ENCODE data around the gene RIMBP2.

The RIMBP2 gene

GRCh38 chr12:130700492-130701401 lies 15.4 kb downstream of the RIMBP2 start:
- no peaks in the 10 kb centered on the region for H3K4me1 ChIP-seq (ENCODE audit: low read length)
- no peaks in the 10 kb centered on the region for H3K36me3 ChIP-seq (replicated peaks; ENCODE audit: insufficient read depth, low read length)
- H3K9me2 ChIP-seq (replicated peaks; ENCODE audit: insufficient read depth, low read length), result no peaks in the 10 kb centered on the region
- no peak for TF ChIP-seq EZH2 (optimal IDR thresholded peaks at IDR 0.05; ENCODE audit: low read depth, low read length)
- TF ChIP-seq, protein P1, sequence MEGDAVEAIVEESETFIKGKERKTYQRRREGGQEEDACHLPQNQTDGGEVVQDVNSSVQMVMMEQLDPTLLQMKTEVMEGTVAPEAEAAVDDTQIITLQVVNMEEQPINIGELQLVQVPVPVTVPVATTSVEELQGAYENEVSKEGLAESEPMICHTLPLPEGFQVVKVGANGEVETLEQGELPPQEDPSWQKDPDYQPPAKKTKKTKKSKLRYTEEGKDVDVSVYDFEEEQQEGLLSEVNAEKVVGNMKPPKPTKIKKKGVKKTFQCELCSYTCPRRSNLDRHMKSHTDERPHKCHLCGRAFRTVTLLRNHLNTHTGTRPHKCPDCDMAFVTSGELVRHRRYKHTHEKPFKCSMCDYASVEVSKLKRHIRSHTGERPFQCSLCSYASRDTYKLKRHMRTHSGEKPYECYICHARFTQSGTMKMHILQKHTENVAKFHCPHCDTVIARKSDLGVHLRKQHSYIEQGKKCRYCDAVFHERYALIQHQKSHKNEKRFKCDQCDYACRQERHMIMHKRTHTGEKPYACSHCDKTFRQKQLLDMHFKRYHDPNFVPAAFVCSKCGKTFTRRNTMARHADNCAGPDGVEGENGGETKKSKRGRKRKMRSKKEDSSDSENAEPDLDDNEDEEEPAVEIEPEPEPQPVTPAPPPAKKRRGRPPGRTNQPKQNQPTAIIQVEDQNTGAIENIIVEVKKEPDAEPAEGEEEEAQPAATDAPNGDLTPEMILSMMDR (IDR thresholded peaks at IDR 0.05; ENCODE audit: low read length), result no peak
- TF ChIP-seq EZH2phosphoT487 (IDR thresholded peaks at IDR 0.05; ENCODE audit: low read length), result no peak
- H2AFZ ChIP-seq (ENCODE audit: low read length), result no peak overlapping the region
- H3K9ac ChIP-seq (ENCODE audit: low read length), result no peak overlapping the region
- H3F3A ChIP-seq (ENCODE audit: insufficient read depth, low read length), result no peaks in the 10 kb centered on the region
- DNase-seq, result no peak
- no peak overlapping the region for H3K4me3 ChIP-seq (ENCODE audit: low read length)
- no peaks in the 10 kb centered on the region for H3K79me2 ChIP-seq (ENCODE audit: low read length)
- H3K9me3 ChIP-seq (replicated peaks; ENCODE audit: insufficient read depth, low read length), result no peaks in the 10 kb centered on the region
- no peaks in the 10 kb centered on the region for H4K20me1 ChIP-seq (ENCODE audit: insufficient read depth, low read length)
- H3K27ac ChIP-seq (ENCODE audit: low read length), result no peak overlapping the region
- H3K27me3 ChIP-seq (replicated peaks; ENCODE audit: insufficient read depth, low read length), result no peaks in the 10 kb centered on the region
- H3K4me2 ChIP-seq (ENCODE audit: low read depth, low read length), result no peak overlapping the region

DNA sequence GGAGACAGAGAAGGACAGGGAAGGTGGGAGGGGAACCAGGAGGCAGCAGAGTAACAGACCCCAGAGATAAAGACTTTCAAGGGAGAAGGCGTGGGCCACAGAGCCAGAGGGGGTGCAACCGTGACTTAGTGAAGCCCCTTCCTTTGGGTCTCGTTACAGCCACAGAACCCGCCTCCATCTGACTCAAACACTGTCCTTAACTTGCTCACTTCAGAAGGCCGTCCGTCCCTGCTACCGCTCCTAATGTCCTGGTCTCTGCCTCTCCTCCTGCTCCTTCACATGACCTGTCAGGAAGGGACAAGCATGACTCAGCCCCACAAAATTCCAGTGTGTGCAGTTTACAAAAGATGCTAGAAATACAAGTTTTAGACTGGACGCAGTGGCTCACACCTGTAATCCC lies 18.0 kb downstream of the RIMBP2 start:
- Histone ChIP-seq H3K9me3 (replicated peaks; ENCODE audit: insufficient read depth, low read length) (no peaks in the 10 kb centered on the region), H3K27me3 (replicated peaks; ENCODE audit: insufficient read depth, low read length) (no peaks in the 10 kb centered on the region)

DNA sequence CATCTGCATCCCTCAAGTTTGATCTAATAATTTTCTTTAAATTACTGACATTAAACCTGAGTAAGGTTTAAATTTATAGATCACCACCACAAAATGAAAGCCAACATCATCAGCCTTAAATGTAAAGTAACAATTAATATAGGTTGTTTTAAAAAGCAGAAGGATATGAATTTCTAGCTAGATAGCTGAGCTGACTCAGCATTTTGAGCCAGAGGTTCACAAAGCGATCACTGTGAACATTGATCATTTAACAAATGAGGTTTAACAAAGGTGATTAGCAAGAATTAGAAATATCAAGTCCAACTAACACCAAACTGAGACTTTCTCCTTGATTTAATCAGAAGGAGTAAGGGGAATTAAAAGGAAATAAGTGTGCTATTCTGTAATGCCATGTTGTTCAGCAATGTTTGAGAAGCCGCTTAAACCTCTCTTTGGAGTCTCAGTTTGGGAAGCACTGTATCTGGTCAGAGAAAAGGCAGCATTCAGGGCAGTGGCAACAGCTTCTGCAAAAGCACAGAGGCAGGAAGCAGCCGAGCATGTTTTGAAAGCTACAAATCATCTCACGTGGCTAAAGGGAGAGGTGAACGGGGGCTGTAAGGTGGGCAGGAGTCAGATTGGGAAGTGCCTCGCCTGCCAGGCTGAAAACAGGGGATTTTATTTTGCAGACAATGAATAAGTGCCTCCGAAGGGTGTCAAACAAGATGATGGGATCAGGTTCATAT lies 19.6 kb downstream of the RIMBP2 start:
- H3K9ac ChIP-seq (ENCODE audit: low read length), result no peak overlapping the region
- no peak overlapping the region for H3K27ac ChIP-seq (ENCODE audit: low read length)
- no peaks in the 10 kb centered on the region for H3K79me2 ChIP-seq (ENCODE audit: low read length)
- H2AFZ ChIP-seq (ENCODE audit: low read length), result no peak overlapping the region
- no peaks in the 10 kb centered on the region for H3K4me1 ChIP-seq (ENCODE audit: low read length)
- H3K36me3 ChIP-seq (replicated peaks; ENCODE audit: insufficient read depth, low read length), result no peaks in the 10 kb centered on the region
- no peaks in the 10 kb centered on the region for H4K20me1 ChIP-seq (ENCODE audit: insufficient read depth, low read length)
- TF ChIP-seq EZH2 (optimal IDR thresholded peaks at IDR 0.05; ENCODE audit: low read depth, low read length) (no peak), EZH2phosphoT487 (IDR thresholded peaks at IDR 0.05; ENCODE audit: low read length) (no peak)
- TF ChIP-seq, protein P1 (IDR thresholded peaks at IDR 0.05; ENCODE audit: low read length), result no peak
- DNase-seq, result no peak
- H3K27me3 ChIP-seq (replicated peaks; ENCODE audit: insufficient read depth, low read length), result no peaks in the 10 kb centered on the region
- H3F3A ChIP-seq (ENCODE audit: insufficient read depth, low read length), result no peaks in the 10 kb centered on the region
- H3K4me2 ChIP-seq (ENCODE audit: low read depth, low read length), result no peak overlapping the region
- no peaks in the 10 kb centered on the region for H3K9me3 ChIP-seq (replicated peaks; ENCODE audit: insufficient read depth, low read length)
- no peaks in the 10 kb centered on the region for H3K9me2 ChIP-seq (replicated peaks; ENCODE audit: insufficient read depth, low read length)
- no peak overlapping the region for H3K4me3 ChIP-seq (ENCODE audit: low read length)

More for the DNA sequence above, 18.0 kb downstream of the RIMBP2 start:
- H4K20me1 ChIP-seq (ENCODE audit: insufficient read depth, low read length), result no peaks in the 10 kb centered on the region
- H3K9ac ChIP-seq (ENCODE audit: low read length), result no peak overlapping the region
- no peaks in the 10 kb centered on the region for H3F3A ChIP-seq (ENCODE audit: insufficient read depth, low read length)
- no peak overlapping the region for H3K4me2 ChIP-seq (ENCODE audit: low read depth, low read length)
- TF ChIP-seq, protein P1 (IDR thresholded peaks at IDR 0.05; ENCODE audit: low read length), result no peak
- TF ChIP-seq EZH2 (optimal IDR thresholded peaks at IDR 0.05; ENCODE audit: low read depth, low read length), result no peak
- TF ChIP-seq EZH2phosphoT487 (IDR thresholded peaks at IDR 0.05; ENCODE audit: low read length), result no peak
- H3K36me3 ChIP-seq (replicated peaks; ENCODE audit: insufficient read depth, low read length), result no peaks in the 10 kb centered on the region
- H3K9me2 ChIP-seq (replicated peaks; ENCODE audit: insufficient read depth, low read length), result no peaks in the 10 kb centered on the region
- H3K27ac ChIP-seq (ENCODE audit: low read length), result no peak overlapping the region
- no peak for DNase-seq
- no peak overlapping the region for H2AFZ ChIP-seq (ENCODE audit: low read length)
- H3K4me3 ChIP-seq (ENCODE audit: low read length), result no peak overlapping the region
- no peaks in the 10 kb centered on the region for H3K79me2 ChIP-seq (ENCODE audit: low read length)
- H3K4me1 ChIP-seq (ENCODE audit: low read length), result no peaks in the 10 kb centered on the region
